Glomerular endothelial cell (primary cell): ENCODE measurements around the gene AOPEP. TPM values are rescaled to one million over a fixed set of nuclear protein-coding genes. Genes with fewer than 3 reads are reported as not detected.

Experiments
- DNase-seq: peaks from one replicate; pipeline ENCODE4 v3.0.0-alpha.2; 2011; ENCODE audit warnings: low read depth, low spot score; ENCODE audit errors: extremely low read depth
- total RNA-seq: library from RNA; depleted of rRNA; stranded (reverse); fragments of >200 nt; gene quantifications from 2 replicates; pipeline ENCODE4 v1.2.3, GENCODE V29; 2015

Gene AOPEP
- total RNA-seq, 1 donor from 2014 or later, result 20.7 TPM

- DNase-seq, result no peak
These were observed 12.9 kb upstream of the AOPEP start for GRCh38 chr9:94713436-94714215.

- DNase-seq, result no peak
These were observed 12.0 kb upstream of the AOPEP start for GRCh38 chr9:94714494-94714893.

- no peak for DNase-seq
These were observed 8.7 kb upstream of the AOPEP start for GRCh38 chr9:94717761-94718160.

- DNase-seq, result no peak
These were observed 7.6 kb upstream of the AOPEP start for GRCh38 chr9:94718936-94719335.

GRCh38 chr9:94719878-94720277, 6.6 kb upstream of the AOPEP start:
- DNase-seq, result no peak

DNA sequence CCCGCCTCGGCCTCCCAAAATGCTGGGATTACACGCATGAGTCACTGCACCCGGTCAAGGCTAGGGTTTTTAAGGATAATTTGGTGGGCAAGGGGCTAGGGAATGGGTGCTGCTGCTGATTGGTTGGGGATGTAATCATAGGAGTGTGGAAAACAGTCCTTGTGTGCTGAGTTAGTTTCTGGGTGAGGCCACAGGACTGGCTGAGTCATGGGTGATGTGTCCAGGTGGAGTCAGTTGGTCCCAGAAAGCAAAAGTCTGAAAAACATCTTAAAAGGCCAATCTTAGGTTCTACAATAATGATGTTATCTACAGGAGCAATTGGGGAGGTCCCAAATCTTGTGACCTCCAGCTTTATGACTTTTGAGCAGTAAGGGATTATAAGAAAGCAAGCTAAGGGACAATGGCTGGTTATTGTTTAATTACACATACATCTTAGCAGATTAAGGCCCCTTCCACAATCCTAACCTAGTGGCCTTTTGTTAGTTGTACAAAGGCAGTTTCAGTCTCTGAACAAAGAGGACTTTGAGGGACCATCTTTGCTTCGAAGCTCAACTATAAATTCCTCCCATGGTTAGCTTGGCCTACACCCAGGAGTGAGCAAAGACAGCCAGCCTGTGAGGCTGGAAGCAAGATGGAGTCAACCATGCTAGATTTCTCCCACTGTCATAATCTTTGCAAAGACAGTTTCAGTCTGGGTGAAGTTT, 5.5 kb upstream of the AOPEP start:
- DNase-seq, result no peak

DNA sequence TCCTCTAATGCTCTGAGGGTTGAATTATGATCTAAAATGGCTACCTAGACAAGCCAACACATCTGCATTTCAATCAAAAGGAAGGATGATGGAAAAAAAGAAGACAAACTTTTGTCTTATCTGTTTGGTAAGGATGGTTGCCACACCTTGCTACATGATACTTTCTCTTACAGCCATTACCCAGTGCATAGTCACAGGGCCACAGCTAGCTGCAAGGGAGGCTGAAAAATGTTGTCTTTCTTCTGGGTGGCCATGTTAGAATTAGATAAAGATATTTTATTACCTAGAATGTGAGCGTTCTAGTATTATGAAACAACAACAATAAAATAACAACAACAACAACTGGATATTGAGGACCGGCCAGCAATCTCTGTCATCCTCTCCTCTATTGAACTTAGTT, 4.7 kb upstream of the AOPEP start:
- no peak for DNase-seq

GRCh38 chr9:94725293-94725692, 1.2 kb upstream of the AOPEP start:
- no peak for DNase-seq

GRCh38 chr9:94728719-94729118, 2.2 kb downstream of the AOPEP start:
- DNase-seq, result no peak

DNA sequence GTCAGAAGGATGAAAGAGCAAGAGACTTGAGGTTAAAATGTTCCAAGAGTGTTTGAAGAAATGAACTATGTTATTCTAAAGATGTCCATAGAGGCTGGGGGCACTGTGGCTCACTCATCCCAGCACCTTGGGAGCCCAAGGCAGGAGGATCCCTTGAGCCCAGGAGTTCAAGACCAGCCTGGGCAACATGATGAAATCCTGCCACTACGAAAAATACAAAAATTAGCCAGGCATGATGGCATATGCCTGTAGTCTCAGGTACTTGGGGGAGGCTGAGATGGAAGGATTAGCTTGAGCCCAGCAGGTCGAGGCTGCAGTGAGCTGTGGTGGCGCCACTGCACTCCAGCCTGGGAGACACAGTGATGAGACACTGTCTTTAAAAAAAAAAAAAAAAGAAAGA, 2.7 kb downstream of the AOPEP start:
- no peak for DNase-seq

DNA sequence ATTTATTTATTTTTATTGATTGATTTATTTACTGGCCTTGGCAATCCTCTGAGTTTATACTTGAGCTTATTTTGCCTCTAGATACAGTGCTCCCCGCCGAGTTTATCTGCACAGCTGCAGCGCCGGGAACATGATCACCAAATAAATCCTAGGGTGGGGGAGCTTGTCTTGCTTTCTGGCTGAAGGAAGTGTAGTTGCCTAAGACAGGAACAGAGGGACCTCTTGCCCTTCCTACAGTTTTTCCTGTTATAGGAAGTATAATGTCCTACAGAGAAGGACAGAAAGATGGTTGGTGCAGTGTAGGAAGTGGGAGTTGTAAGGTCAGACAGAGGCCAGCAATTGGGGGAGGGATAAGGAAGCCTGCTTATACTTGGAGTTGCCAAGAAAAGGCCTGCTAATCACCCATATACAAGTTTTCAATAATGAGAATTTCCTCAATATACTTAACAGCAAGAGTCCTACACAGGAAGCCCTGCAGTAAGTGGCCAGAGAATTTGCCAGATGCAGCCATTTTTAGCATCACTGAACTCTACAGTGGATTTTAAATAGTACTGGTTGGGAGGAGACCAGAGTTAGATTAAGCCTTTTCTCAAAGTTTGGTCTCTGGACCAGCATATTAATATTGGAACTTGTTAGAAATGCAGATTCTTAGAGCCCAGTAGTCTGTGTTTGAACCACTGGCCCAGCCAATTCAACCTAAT, 7.7 kb downstream of the AOPEP start:
- DNase-seq, result no peak

DNA sequence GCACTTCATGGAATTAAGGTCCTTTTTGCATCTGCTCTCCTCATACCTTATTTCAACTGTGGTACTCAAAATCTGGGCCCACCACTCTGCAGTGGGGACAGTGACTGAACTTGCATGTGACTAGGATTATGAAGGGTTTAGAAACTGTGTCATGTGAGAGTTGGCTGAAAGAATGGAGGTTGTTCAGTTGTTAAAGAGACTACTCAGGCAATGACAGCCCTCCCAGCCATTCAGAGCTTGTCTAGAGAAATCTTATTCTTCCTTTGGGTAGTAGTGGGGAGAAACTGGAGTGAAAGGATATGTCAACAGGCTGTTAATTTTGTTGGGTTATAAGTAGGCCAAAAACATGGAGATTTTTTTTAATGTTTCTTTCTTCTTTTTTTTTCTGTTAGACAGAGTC, 10.3 kb downstream of the AOPEP start:
- DNase-seq, result no peak

DNA sequence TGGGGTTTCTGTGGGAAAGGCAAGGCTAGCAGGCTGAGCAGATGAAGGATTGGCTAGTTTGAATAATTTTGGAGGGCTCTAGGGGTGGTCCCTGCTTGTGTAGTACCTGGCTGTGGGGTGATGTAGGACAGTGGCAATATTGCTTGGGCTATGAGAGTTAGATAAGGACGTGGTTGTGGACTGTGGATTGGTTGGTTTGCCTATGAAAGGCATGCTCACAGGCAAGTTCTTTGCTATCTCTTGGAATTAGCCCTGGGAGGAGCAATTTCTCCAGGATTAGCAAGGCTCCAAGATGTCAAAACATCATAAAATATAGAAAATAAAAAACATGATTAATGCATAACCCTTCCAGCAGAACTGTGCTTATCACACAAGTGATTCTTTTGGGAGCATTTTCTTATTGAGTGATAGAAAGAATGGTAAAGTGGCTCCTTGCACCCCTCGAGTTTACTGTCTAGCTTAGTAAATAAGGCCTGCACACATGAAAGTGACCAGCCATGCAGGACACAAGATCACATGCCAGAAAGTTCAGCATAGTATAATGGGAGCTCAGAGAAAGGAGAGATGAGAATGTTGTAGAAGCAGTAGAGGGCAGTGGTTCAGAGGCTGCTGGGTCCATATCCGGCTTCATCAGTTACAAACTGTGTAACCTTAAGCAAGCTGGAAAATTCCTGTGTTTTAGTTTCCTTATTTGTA, 13.8 kb downstream of the AOPEP start:
- DNase-seq, result no peak

GRCh38 chr9:94741866-94742265, 15.4 kb downstream of the AOPEP start:
- no peak for DNase-seq

- DNase-seq, result no peak
These were observed 16.8 kb downstream of the AOPEP start for GRCh38 chr9:94743035-94743954.

DNA sequence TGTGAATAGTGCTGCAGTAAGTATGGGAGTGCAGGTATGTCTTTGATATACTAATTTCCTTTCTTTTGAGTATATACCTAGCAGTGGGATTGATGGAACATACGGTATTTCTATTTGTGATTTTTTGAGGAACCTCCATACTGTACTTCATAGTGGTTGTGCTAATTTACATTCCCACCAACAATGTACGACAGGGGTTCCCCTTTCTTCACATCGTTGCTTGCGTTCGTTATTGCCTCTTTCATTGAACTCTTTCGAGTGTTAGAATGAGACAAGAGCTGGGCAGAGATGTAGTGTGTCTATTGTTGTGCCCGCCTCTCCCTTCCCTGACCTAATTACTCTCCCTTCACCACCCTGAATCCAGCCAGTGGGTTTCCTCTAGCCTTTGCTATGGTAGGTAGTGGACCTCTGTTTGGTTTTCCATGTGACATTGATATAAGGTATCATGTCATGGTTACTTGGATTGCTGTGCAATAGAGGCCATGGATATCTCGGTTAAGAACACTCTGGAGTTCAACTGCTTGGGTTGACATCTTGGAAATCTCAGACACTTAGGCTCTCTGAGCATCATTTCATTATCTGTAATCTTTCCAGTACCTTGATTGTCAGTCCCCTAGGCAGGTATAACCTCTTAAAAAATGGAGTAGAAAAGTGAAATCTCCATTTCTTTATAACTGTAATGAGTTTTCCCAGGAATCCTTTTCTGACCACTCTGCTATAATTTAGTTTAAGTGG, 19.5 kb downstream of the AOPEP start:
- no peak for DNase-seq

- DNase-seq, result no peak
These were observed 20.3 kb downstream of the AOPEP start for GRCh38 chr9:94746541-94747370.

GRCh38 chr9:94754976-94755475, 28.5 kb downstream of the AOPEP start:
- no peak for DNase-seq
